Measurements from ENCODE around the gene CCDC83.

- TF ChIP-seq CTCF (IDR thresholded peaks at IDR 0.05) = no peak
- no peak for TF ChIP-seq EZH2 (IDR thresholded peaks at IDR 0.05)
- no peak for TF ChIP-seq EZH2phosphoT487 (IDR thresholded peaks at IDR 0.05)
Measured at GRCh38 chr11:85922367-85922766, 67.2 kb downstream of the CCDC83 start.

Measured in neural progenitor cell (in vitro differentiated cells).